Mucosa of stomach (tissue), 1 donor: ENCODE data around the gene ERGIC2.
"Not testable (repeated sequence)": the region's sequence is repeated elsewhere in the genome, so short reads cannot be mapped to it uniquely, and the experiment has no call there.

Source experiments
- H3K27me3 ChIP-seq: one replicate; pipeline ENCODE4 v1.7.0; 2013; ENCODE audit warnings: mild to moderate bottlenecking, low read length; ENCODE audit not compliant: control insufficient read depth, insufficient read depth
- H3K36me3 ChIP-seq: one replicate; pipeline ENCODE4 v1.7.0; 2013; ENCODE audit warnings: low read length; ENCODE audit not compliant: control insufficient read depth, insufficient read depth
- H3K4me1 ChIP-seq: one replicate; pipeline ENCODE4 v1.7.0; 2013; ENCODE audit warnings: mild to moderate bottlenecking, low read length; ENCODE audit not compliant: control insufficient read depth, insufficient read depth
- H3K4me3 ChIP-seq: one replicate; pipeline ENCODE4 v1.7.0; 2013; ENCODE audit warnings: low read length
- H3K9ac ChIP-seq: one replicate; pipeline ENCODE4 v1.7.0; 2013; ENCODE audit warnings: mild to moderate bottlenecking, low read length, moderate library complexity
- H3K9me3 ChIP-seq: one replicate; pipeline ENCODE4 v1.7.0; 2013; ENCODE audit warnings: mild to moderate bottlenecking, low read length, moderate library complexity; ENCODE audit not compliant: control insufficient read depth
- donor health status: Pancreatic carcinoma.

The ERGIC2 gene

DNA sequence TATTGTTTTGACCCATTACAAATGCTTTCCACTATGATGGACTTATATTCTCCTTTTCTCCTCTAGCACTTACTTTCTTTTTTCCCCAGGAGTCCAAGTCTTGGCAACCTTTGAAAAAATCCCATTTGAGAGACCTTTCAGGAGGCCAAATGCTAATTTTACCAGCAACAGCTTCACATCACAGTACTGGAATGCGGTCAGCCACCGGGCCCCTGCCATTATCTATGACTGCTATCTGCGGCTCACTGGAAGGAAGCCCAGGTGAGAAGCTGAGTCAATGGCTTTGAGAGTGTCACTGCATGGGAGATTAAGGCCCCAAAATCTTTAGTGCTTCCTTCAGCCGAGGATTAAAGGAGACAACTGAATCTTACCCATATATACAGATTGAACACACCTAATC is 64.2 kb downstream of the ERGIC2 start:
- H3K9me3 ChIP-seq = no peaks in the 10 kb centered on the region
- no peak overlapping the region for H3K4me3 ChIP-seq
- H3K4me1 ChIP-seq = no peaks in the 10 kb centered on the region
- no peaks in the 10 kb centered on the region for H3K27me3 ChIP-seq
- no peak overlapping the region for H3K9ac ChIP-seq
- no peaks in the 10 kb centered on the region for H3K36me3 ChIP-seq

DNA sequence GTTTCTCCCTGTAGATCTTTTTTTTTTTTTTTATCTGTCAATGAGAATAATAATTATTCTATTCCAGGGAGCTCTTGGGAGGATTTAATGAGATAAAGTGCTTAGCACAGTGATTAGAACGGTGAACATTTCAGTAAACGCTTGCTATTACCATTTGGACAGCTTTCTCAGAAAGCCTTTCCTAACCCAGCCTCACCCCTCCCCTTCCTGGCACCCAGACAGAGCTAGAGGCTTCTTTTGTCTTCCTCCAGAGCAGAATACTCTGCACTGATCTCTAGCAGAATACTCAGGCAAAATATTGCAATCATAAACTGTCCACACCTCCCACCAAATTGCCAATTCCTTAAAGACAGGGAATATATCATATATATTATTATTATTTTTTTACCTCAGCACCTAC is 66.6 kb downstream of the ERGIC2 start:
- H3K9me3 ChIP-seq = no peaks in the 10 kb centered on the region
- H3K4me3 ChIP-seq = no peak overlapping the region
- no peaks in the 10 kb centered on the region for H3K27me3 ChIP-seq

DNA sequence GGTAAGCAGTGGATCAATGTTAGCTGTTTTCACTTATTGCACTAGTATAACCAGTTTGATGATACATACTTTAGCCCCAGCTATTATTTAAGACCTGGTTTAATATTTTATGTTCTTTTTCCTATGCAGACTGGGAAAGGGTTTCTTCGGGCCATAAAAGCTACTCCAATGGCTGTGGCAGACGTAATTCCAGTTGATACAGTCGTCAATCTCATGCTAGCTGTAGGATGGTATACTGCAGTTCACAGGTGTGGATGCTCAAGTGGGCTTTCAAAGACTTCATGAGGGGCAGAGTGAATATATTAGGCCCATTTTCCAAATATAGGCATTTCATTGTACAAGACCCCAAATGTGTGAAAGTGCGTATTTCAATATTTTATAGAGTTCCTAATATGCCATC is 70.1 kb downstream of the ERGIC2 start:
- no peaks in the 10 kb centered on the region for H3K27me3 ChIP-seq
- no peaks in the 10 kb centered on the region for H3K4me1 ChIP-seq
- no peaks in the 10 kb centered on the region for H3K9me3 ChIP-seq
- H3K9ac ChIP-seq = no peak overlapping the region
- no peak overlapping the region for H3K4me3 ChIP-seq
- no peaks in the 10 kb centered on the region for H3K36me3 ChIP-seq

More for the DNA sequence above, 66.6 kb downstream of the ERGIC2 start:
- Histone ChIP-seq H3K9ac (no peak overlapping the region), H3K4me1 (no peaks in the 10 kb centered on the region), H3K36me3 (no peaks in the 10 kb centered on the region)

DNA sequence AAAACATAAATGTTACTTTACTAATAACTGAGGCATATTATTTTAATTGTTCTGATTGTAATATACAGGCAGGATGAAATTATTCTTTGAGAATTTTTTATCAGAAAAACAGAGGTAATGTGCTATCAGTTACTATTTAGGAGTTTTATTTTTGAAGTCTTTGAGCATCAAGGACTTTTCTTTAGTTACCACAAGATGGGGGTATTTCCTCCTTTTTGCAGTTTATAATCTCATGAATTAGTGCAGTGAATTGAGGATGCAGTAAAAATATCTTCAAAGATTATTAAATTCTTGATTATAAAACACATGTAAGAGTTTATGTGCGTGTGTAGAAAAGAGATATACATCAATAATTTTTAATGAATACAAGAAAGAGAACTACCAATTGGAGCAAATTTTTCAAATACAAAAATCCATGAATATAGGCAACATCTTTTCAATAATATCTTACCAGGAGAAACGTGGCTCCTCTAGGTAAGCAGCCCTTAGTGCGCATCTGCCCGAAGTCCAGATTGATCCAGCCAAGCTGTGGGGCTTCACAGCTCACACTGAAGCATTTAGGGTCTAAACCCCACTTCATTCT is 71.6 kb downstream of the ERGIC2 start:
- no peaks in the 10 kb centered on the region for H3K36me3 ChIP-seq
- no peaks in the 10 kb centered on the region for H3K9me3 ChIP-seq
- H3K27me3 ChIP-seq = no peaks in the 10 kb centered on the region
- no peak overlapping the region for H3K4me3 ChIP-seq
- no peaks in the 10 kb centered on the region for H3K4me1 ChIP-seq
- H3K9ac ChIP-seq = no peak overlapping the region

DNA sequence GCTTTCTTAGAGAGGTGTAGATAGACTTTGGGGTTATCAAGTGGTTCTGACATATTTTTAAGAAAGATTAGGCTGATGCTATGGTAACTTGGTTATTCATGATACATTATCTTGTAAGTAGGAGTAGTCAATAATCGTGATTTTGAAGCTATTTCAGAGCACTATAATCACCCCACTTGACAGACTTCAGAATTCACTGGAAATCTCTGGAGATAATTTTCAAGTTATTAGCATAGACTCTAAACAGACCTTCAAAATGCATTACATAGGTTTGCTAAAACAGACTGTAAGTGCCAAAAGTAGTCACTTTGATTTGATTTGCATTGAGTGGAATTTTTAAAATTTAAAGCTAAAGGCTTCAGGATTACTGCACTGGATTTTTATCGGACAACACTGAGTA is 74.3 kb downstream of the ERGIC2 start:
- Histone ChIP-seq H3K36me3 (no peaks in the 10 kb centered on the region), H3K4me3 (no peak overlapping the region), H3K4me1 (no peaks in the 10 kb centered on the region), H3K9me3 (no peaks in the 10 kb centered on the region), H3K9ac (no peak overlapping the region), H3K27me3 (no peaks in the 10 kb centered on the region)

DNA sequence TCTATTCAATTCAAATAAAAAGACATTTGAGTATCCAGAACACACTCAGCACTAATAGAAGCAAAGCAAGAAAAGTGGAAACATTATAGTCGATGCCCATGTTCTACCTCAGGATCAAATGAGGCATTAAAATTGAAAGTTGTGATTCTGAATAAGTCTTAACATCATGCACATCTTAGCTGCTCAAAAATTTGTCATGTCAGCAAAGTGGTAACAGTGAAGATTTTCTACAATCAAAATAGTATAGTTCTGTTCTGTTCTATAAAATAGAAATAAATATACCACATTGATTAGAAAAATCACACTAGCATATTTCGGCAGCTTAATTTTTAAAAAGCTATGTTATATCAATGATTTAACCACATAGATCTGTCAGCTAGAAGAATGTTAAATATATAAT is 74.7 kb downstream of the ERGIC2 start:
- no peaks in the 10 kb centered on the region for H3K4me1 ChIP-seq
- no peak overlapping the region for H3K9ac ChIP-seq
- H3K27me3 ChIP-seq = no peaks in the 10 kb centered on the region
- H3K4me3 ChIP-seq = no peak overlapping the region
- H3K36me3 ChIP-seq = no peaks in the 10 kb centered on the region
- H3K9me3 ChIP-seq = no peaks in the 10 kb centered on the region

DNA sequence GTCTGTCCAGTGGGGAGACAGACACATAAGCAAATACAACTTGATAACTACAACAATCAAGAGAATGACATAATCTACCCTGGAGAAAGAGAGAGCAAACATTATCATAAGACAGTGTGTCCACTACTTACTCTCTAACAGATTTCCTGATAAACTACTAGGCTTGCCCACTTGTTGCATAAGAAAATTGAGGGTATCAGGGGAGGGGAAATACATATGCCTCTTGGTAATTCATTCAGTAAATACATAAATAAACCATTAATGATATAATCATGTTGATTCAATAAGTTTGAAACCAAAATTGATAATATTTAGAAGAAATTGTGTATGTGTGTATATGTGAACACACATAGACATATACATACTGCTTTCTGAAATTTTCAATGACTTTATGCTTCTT is 76.6 kb downstream of the ERGIC2 start:
- Histone ChIP-seq H3K27me3 (no peaks in the 10 kb centered on the region), H3K36me3 (no peaks in the 10 kb centered on the region)

DNA sequence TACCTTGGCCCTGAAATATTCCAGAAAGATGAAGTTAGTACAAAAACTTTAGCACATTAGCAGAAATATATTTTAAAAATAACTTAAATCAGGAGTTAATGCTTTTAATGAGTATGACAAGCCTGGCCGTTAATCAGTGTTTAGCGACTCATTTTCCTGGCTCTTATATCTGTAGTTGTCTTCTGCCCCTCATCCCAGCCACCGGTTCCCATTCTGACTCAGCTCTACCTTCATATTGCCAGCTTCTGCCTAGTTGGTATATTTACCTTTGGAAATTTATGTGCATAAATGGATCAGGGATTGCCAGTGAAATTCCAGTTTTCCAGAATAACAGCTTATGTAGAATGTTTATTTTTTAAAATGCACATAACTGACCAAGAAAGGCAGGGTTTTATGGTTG is 79.9 kb downstream of the ERGIC2 start:
- H3K36me3 ChIP-seq = no peaks in the 10 kb centered on the region
- H3K9me3 ChIP-seq = no peaks in the 10 kb centered on the region
- no peak overlapping the region for H3K4me3 ChIP-seq
- H3K27me3 ChIP-seq = no peaks in the 10 kb centered on the region
- H3K4me1 ChIP-seq = no peaks in the 10 kb centered on the region
- no peak overlapping the region for H3K9ac ChIP-seq

More for the DNA sequence above, 76.6 kb downstream of the ERGIC2 start:
- no peak overlapping the region for H3K9ac ChIP-seq
- H3K4me1 ChIP-seq = no peaks in the 10 kb centered on the region
- no peak overlapping the region for H3K4me3 ChIP-seq
- H3K9me3 ChIP-seq = no peaks in the 10 kb centered on the region

DNA sequence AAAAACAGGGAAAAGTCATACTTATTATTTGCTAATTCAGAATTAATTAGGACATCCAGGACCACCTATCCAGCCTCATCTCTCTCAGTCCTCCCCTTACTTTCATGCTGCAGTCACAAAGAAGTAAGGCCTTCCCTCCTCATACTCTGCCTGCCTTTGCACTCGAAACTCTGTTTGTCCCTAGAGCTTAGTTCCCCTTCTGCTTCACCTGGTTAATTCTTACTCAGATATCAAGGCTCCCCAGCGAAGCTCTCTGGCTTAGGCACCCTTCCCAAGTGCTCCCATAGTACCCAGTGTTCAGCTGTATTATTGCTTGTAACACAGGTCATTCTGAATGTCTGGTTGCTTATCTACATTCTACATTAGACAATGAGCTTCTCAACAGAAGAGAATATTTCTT is 81.3 kb downstream of the ERGIC2 start:
- no peak overlapping the region for H3K9ac ChIP-seq
- H3K4me3 ChIP-seq = no peak overlapping the region
- H3K36me3 ChIP-seq = no peaks in the 10 kb centered on the region
- H3K27me3 ChIP-seq = no peaks in the 10 kb centered on the region
- H3K4me1 ChIP-seq = no peaks in the 10 kb centered on the region
- H3K9me3 ChIP-seq = no peaks in the 10 kb centered on the region

DNA sequence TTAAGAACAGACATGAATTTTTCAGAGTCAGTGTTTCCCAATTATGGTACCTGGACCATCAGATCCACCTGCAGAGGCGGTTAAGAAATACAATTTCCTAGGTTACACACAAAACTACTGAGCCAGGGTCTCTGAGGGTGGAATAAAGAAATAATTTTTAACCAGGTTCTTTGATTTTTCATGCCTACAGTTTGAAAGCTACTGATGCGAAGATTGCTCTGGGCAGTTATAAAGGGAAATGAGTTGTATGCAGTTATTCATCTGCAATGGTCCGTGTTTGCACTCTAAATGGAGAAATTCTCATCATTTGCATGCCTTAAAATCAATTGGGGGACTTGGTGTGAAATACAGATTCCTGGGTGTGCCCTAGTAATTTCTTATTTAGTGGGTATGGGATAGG is 89.7 kb downstream of the ERGIC2 start:
- Histone ChIP-seq H3K36me3 (no peaks in the 10 kb centered on the region), H3K4me1 (no peaks in the 10 kb centered on the region), H3K9me3 (no peaks in the 10 kb centered on the region), H3K9ac (no peak overlapping the region), H3K4me3 (no peak overlapping the region), H3K27me3 (no peaks in the 10 kb centered on the region)

DNA sequence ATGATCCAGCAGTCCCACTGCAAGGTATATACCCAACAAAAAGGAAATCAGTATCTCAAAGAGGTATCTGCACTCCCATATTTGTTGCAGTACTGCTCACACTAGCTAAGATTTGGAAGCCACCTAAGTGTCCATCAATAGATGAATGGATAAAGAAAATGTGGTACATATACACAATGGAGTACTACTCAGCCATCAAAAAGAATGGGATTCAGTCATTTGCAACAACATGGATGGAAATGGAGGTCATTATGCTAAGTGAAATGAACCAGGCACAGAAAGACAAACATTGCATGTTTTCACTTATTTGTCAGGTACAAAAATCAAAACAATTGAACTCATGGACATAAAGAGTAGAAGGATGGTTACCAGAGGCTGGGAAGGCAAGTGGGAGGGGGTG is 90.5 kb downstream of the ERGIC2 start:
- H3K36me3 ChIP-seq = not testable (repeated sequence)

DNA sequence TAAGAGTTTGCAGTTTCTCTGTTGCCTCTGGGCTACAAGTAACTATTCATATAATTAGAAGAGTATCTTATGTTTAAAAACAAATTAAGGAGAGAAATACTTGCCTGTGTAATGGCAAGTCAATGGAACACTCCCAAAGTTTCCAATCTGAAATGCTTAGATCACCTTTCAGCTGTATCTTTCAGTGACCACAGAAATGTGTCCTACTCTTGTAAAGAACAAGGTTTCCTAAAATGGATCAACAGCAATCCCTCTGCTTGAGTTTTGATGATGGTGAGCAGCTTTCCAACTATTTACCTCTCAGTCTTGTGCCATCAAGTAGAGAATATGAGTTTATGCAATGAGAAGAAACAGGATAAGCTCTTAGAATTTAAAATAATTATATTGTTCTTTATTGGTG is 92.9 kb downstream of the ERGIC2 start:
- H3K4me1 ChIP-seq = no peaks in the 10 kb centered on the region
- H3K9ac ChIP-seq = no peak overlapping the region

More for the DNA sequence above, 90.5 kb downstream of the ERGIC2 start:
- not testable (repeated sequence) for H3K9me3 ChIP-seq, H3K9ac ChIP-seq, H3K4me1 ChIP-seq, H3K4me3 ChIP-seq, H3K27me3 ChIP-seq

DNA sequence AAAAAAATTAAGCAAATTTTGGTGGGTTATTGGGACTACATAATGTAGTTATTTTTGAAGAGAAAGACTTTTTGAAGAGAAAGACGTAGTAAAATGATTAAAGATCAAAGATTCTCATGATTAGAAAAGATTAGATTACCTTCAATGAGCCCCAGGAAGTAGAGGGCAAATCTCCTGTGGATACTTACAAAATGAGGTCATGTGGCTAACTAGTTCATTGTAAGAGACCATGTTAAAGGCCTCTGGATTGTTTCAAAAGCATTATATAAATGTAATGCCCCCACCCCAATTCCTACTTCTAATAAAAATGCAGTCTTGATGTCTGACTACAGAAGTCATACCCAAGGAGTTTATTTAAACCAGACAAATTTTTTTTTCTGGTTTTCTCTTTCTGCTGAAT is 93.3 kb downstream of the ERGIC2 start:
- Histone ChIP-seq H3K9me3 (no peaks in the 10 kb centered on the region), H3K36me3 (no peaks in the 10 kb centered on the region), H3K27me3 (no peaks in the 10 kb centered on the region), H3K4me3 (no peak overlapping the region), H3K9ac (no peak overlapping the region), H3K4me1 (no peaks in the 10 kb centered on the region)

More for the DNA sequence above, 92.9 kb downstream of the ERGIC2 start:
- no peaks in the 10 kb centered on the region for H3K36me3 ChIP-seq
- H3K9me3 ChIP-seq = no peaks in the 10 kb centered on the region
- H3K4me3 ChIP-seq = no peak overlapping the region
- H3K27me3 ChIP-seq = no peaks in the 10 kb centered on the region
